ENCODE results near the gene RALGAPA2. TPM values are rescaled to one million over a fixed set of nuclear protein-coding genes. Genes with fewer than 3 reads are reported as not detected.

Gene RALGAPA2
- polyA plus RNA-seq, 2 of the 4 experiments (the other 2 are of a cell fraction): 4.0 to 4.7 TPM

- no peak for DNase-seq (ENCODE audit: low read depth in 1 of 2, low spot score in 1 of 2)
- no peak for TF ChIP-seq TFCP2L1 (CRISPR knock-in tag; IDR thresholded peaks at IDR 0.05)
- no peak for TF ChIP-seq ZC3H11A (IDR thresholded peaks at IDR 0.05)
- TF ChIP-seq KDM5A (IDR thresholded peaks at IDR 0.05): no peak
- TF ChIP-seq, protein P1, sequence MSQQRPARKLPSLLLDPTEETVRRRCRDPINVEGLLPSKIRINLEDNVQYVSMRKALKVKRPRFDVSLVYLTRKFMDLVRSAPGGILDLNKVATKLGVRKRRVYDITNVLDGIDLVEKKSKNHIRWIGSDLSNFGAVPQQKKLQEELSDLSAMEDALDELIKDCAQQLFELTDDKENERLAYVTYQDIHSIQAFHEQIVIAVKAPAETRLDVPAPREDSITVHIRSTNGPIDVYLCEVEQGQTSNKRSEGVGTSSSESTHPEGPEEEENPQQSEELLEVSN (IDR thresholded peaks at IDR 0.05; ENCODE audit: borderline replicate concordance, low read depth): no peak
- TF ChIP-seq ATOH8 (CRISPR knock-in tag; IDR thresholded peaks at IDR 0.05; ENCODE audit: low read depth): no peak
- no peak for TF ChIP-seq PHF8 (IDR thresholded peaks at IDR 0.05; ENCODE audit: borderline replicate concordance, low read depth)
- no peak for TF ChIP-seq CHD2 (IDR thresholded peaks at IDR 0.05; ENCODE audit: low read length, partially characterized antibody)
- TF ChIP-seq HOXB13 (CRISPR knock-in tag; IDR thresholded peaks at IDR 0.05; ENCODE audit: low read depth): no peak
- no peak for TF ChIP-seq SREBF2 (IDR thresholded peaks at IDR 0.05)
- TF ChIP-seq NFE2L2 (conservative IDR thresholded peaks at IDR 0.05; ENCODE audit: low read length): no peak
- TF ChIP-seq GATA3 (IDR thresholded peaks at IDR 0.05; ENCODE audit: borderline replicate concordance): no peak
- no peak for TF ChIP-seq RCOR1 (IDR thresholded peaks at IDR 0.05; ENCODE audit: low read depth, low read length)
- no peak for TF ChIP-seq RAD21 (conservative IDR thresholded peaks at IDR 0.05 in 1 of 2, IDR thresholded peaks at IDR 0.05 in 1 of 2)
- TF ChIP-seq POLR2A (IDR thresholded peaks at IDR 0.05; ENCODE audit: low read length): no peak
- TF ChIP-seq CBX8 (IDR thresholded peaks at IDR 0.05): no peak
- no peak for TF ChIP-seq REST (IDR thresholded peaks at IDR 0.05)
- TF ChIP-seq, protein P2, sequence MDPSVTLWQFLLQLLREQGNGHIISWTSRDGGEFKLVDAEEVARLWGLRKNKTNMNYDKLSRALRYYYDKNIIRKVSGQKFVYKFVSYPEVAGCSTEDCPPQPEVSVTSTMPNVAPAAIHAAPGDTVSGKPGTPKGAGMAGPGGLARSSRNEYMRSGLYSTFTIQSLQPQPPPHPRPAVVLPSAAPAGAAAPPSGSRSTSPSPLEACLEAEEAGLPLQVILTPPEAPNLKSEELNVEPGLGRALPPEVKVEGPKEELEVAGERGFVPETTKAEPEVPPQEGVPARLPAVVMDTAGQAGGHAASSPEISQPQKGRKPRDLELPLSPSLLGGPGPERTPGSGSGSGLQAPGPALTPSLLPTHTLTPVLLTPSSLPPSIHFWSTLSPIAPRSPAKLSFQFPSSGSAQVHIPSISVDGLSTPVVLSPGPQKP (IDR thresholded peaks at IDR 0.05; ENCODE audit: low read depth, low read length): no peak
- TF ChIP-seq CHD4 (IDR thresholded peaks at IDR 0.05; ENCODE audit: borderline replicate concordance): no peak
- Histone ChIP-seq H3K27ac (no peak overlapping the region), H3K4me3 (no peak overlapping the region), H3K4me2 (no peak overlapping the region), H3K9me3 (no peaks in the 10 kb centered on the region), H3K4me1 (no peaks in the 10 kb centered on the region)
- CTCF ChIA-PET: no interaction called here
- ATAC-seq: no peak
- no peak for FAIRE-seq
- POLR2A ChIA-PET: no interaction called here
- 89% methylated on average over 16 of the region's 16 CpGs for WGBS (ENCODE audit: missing lambda C conversion rate)
Measured at GRCh38 chr20:20436689-20437088, 275.8 kb downstream of the RALGAPA2 start.

DNA sequence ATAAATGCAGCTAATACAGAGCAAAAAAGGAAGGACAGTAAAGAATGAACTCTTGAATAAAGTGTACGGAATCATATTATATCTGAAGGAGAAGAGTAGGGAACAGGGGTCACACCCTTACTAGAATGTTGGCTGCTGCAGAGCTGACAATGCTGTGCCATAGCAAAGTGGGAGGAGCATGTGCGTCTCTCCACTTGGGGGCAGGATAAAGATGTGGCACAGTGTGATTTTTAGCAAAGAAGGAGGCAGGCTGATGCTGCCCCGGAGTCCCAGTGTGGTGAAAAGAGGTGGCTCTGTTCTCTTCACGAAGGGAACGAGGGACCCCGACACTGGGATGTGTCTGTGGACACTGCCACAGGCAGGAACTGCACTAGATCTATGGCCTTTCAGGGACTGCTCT is 277.0 kb downstream of the RALGAPA2 start:
- Histone ChIP-seq H3K4me3 (no peak overlapping the region), H3K9me3 (no peaks in the 10 kb centered on the region), H3K4me1 (no peaks in the 10 kb centered on the region), H3K27ac (no peak overlapping the region), H3K4me2 (no peak overlapping the region)
- TF ChIP-seq MYC (IDR thresholded peaks at IDR 0.05; ENCODE audit: borderline replicate concordance, low read length): no peak
- TF ChIP-seq, protein P3, sequence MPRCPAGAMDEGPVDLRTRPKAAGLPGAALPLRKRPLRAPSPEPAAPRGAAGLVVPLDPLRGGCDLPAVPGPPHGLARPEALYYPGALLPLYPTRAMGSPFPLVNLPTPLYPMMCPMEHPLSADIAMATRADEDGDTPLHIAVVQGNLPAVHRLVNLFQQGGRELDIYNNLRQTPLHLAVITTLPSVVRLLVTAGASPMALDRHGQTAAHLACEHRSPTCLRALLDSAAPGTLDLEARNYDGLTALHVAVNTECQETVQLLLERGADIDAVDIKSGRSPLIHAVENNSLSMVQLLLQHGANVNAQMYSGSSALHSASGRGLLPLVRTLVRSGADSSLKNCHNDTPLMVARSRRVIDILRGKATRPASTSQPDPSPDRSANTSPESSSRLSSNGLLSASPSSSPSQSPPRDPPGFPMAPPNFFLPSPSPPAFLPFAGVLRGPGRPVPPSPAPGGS (IDR thresholded peaks at IDR 0.05): no peak
- TF ChIP-seq ZC3H11A (IDR thresholded peaks at IDR 0.05): no peak
- TF ChIP-seq NFE2L2 (conservative IDR thresholded peaks at IDR 0.05; ENCODE audit: low read length): no peak
- TF ChIP-seq BHLHE40 (IDR thresholded peaks at IDR 0.05; ENCODE audit: low read depth, low read length): no peak
- no peak for TF ChIP-seq RNF2 (IDR thresholded peaks at IDR 0.05; ENCODE audit: borderline replicate concordance, low read depth)
- TF ChIP-seq GATA3 (IDR thresholded peaks at IDR 0.05; ENCODE audit: borderline replicate concordance): no peak
- ChIA-PET POLR2A (no interaction called here), CTCF (interaction anchor here (0.7 to 1.2 kb wide), 2 partner anchors 12 to 13 kb away, joined by 3 to 4 read pairs; no protein-coding TSS in a partner anchor)
- FAIRE-seq: no peak
- peak in 1 of 2 experiments; percentile 56; a peak in 2 of 6 replicates for ATAC-seq
- WGBS (ENCODE audit: missing lambda C conversion rate): 70% methylated on average over 6 of the region's 6 CpGs
- DNase-seq (ENCODE audit: low read depth in 1 of 2, low spot score in 1 of 2): no peak
